Endothelial cell of umbilical vein (primary cell): ENCODE data around the gene ANKFN1. TPM values are rescaled to one million over a fixed set of nuclear protein-coding genes. Genes with fewer than 3 reads are reported as not detected.

Source experiments
- BruUV-seq: library from RNA; stranded (reverse); fragments of 400-500 nt; replicated peaks from 2 replicates; lab custom pipeline; 2021; lab: Mats Ljungman, UMichigan
- CTCF ChIA-PET: fragments of 300-600, 350-600 bp; sonication (Branson Sonifier 250); formaldehyde crosslinking; loops from one replicate; lab custom pipeline; 2021; ENCODE audit warnings: antibody characterized with exemption, inconsistent platforms; lab: Charles Lee
- POLR2A ChIA-PET: fragments of 300-600, 350-600 bp; sonication (Branson Sonifier 250); formaldehyde crosslinking; loops from one replicate; lab custom pipeline; 2021; ENCODE audit warnings: antibody characterized with exemption, inconsistent platforms; lab: Charles Lee
- DNase-seq: peaks from one replicate; pipeline ENCODE4 v3.0.0-alpha.2; 2011; ENCODE audit warnings: low read depth, low spot score
- FAIRE-seq: peaks from 2 replicates; lab custom pipeline; 2011; peaks lifted over from hg19 to GRCh38; lab: Jason Lieb, UNC
- H2AFZ ChIP-seq: 2 replicates; pipeline ENCODE4 v1.6.0; 2012; ENCODE audit warnings: low read depth, low read length, control low read depth, inconsistent platforms
- H3K27ac ChIP-seq: 2 replicates; pipeline ENCODE4 v1.5.1; 2011; ENCODE audit warnings: low read depth, mild to moderate bottlenecking, control low read depth, low read length, moderate library complexity; ENCODE audit not compliant: insufficient read depth
- H3K27me3 ChIP-seq, 2 experiments: 2 replicates each; pipeline versions ENCODE4 v1.6.0 to v1.6.1; 2011; ENCODE audit warnings: low read length in 2 of 2, mixed read lengths in 1 of 2; ENCODE audit not compliant: control insufficient read depth in 2 of 2, insufficient read depth in 2 of 2
- H3K36me3 ChIP-seq, 2 experiments: 2 replicates in 1 of 2; 3 replicates in 1 of 2; pipeline ENCODE4 v1.5.1; 2011; ENCODE audit warnings: low read length in 2 of 2, mild to moderate bottlenecking in 1 of 2, moderate library complexity in 1 of 2; ENCODE audit not compliant: control insufficient read depth in 2 of 2, insufficient read depth in 2 of 2; ENCODE audit errors: extremely low read depth in 1 of 2
- H3K4me1 ChIP-seq: 3 replicates; pipeline ENCODE4 v1.5.1; 2011; ENCODE audit warnings: mild to moderate bottlenecking, low read length; ENCODE audit not compliant: control insufficient read depth, insufficient read depth; ENCODE audit errors: extremely low read depth
- H3K4me2 ChIP-seq: 2 replicates; pipeline ENCODE4 v1.6.1; 2011; ENCODE audit warnings: low read length, control low read depth, mixed read lengths; ENCODE audit not compliant: insufficient read depth
- H3K4me3 ChIP-seq, 3 experiments: fragments of 200-600 bp in 1 of 3; sonication (generic), shearing (Covaris generic) in 1 of 3; replicated peaks in 1 of 3; 2 replicates each; pipeline ENCODE4 v1.5.1; 2011 to 2016; ENCODE audit warnings: control low read depth in 3 of 3, low read length in 3 of 3, mild to moderate bottlenecking in 2 of 3, inconsistent platforms in 1 of 3, low read depth in 1 of 3, moderate library complexity in 1 of 3; ENCODE audit not compliant: insufficient read depth in 1 of 3
- H3K79me2 ChIP-seq: 2 replicates; pipeline ENCODE4 v1.6.0; 2012; ENCODE audit warnings: low read length, inconsistent platforms; ENCODE audit not compliant: control insufficient read depth, insufficient read depth
- H3K9ac ChIP-seq: replicated peaks from 2 replicates; pipeline ENCODE3; 2011; ENCODE audit warnings: low read length, control low read depth; ENCODE audit not compliant: insufficient read depth; ENCODE audit errors: extremely low read depth
- H3K9me1 ChIP-seq: replicated peaks from 3 replicates; pipeline ENCODE4 v1.6.0; 2011; ENCODE audit warnings: mild to moderate bottlenecking, low read length; ENCODE audit not compliant: control insufficient read depth, insufficient read depth; ENCODE audit errors: extremely low read depth
- H3K9me3 ChIP-seq: replicated peaks from 2 replicates; pipeline ENCODE4 v1.5.1; 2012; ENCODE audit warnings: low read length, inconsistent platforms; ENCODE audit not compliant: control insufficient read depth, insufficient read depth
- H4K20me1 ChIP-seq: replicated peaks from 2 replicates; pipeline ENCODE3; 2011; ENCODE audit warnings: mild to moderate bottlenecking, low read length; ENCODE audit not compliant: control insufficient read depth, insufficient read depth; ENCODE audit errors: extremely low read depth
- CTCF ChIP-seq, 2 donors: IDR thresholded peaks; 1 replicate in 1 of 2; 2 replicates in 1 of 2; pipeline ENCODE4 v1.5.1; 2011; ENCODE audit warnings: low read length in 2 of 2, mild to moderate bottlenecking in 2 of 2, moderate library complexity in 2 of 2, control low read depth in 1 of 2, inconsistent platforms in 1 of 2, low read depth in 1 of 2; ENCODE audit not compliant: insufficient read depth in 1 of 2; ENCODE audit errors: extremely low read depth in 1 of 2
- FOS ChIP-seq: IDR thresholded peaks from 2 replicates; pipeline ENCODE4 v1.6.1; 2011; ENCODE audit warnings: mild to moderate bottlenecking, low read length, moderate library complexity, borderline replicate concordance; ENCODE audit not compliant: insufficient read depth
- GATA2 ChIP-seq: IDR thresholded peaks from 2 replicates; pipeline ENCODE4 v1.7.0; 2011; ENCODE audit warnings: low read depth, mild to moderate bottlenecking, moderate library complexity, mixed read lengths, low read length; ENCODE audit not compliant: insufficient read length, insufficient read depth
- JUN ChIP-seq: IDR thresholded peaks from 2 replicates; pipeline ENCODE4 v1.6.1; 2011; ENCODE audit warnings: borderline replicate concordance, low read depth; ENCODE audit not compliant: insufficient read length, insufficient read depth
- MYC ChIP-seq: IDR thresholded peaks from one replicate; pipeline ENCODE4 v1.6.1; 2011; ENCODE audit warnings: mild to moderate bottlenecking, low read depth, low read length
- POLR2A ChIP-seq: IDR thresholded peaks from 2 replicates; pipeline ENCODE4 v1.6.1; 2012; ENCODE audit warnings: low read depth, mild to moderate bottlenecking, control low read depth, low read length
- dilution Hi-C: fragments of 300-500 bp; cut with MboI; formaldehyde crosslinking; loops from one replicate; pipeline ENCODE4 v1.15.0; 2019; ENCODE audit warnings: low sequenced_read_pairs; ENCODE audit not compliant: extremely low pct_ligation_motif_present
- intact Hi-C: fragments of 100-400 bp; cut with micrococcal nuclease; formaldehyde crosslinking; loops from one replicate; pipeline ENCODE4 v1.10.0; 2022
- polyA plus RNA-seq, 4 experiments: library from polyadenylated mRNA; depleted of rRNA in 3 of 4; stranded (reverse) in 3 of 4; unstranded in 1 of 4; fragments of >200 nt; gene quantifications; 2 replicates each; pipeline versions ENCODE4 v1.2.1 to v1.2.3, GENCODE V29; 2011 to 2012; ENCODE audit warnings: missing spikeins in 1 of 4
- total RNA-seq: library from RNA; stranded (reverse); gene quantifications from 2 replicates; pipeline ENCODE4 v1.2.3, GENCODE V29; 2021
- TF ChIP-seq, protein P1 (sequence below): IDR thresholded peaks from 2 replicates; pipeline ENCODE4 v1.6.1; 2011; ENCODE audit not compliant: insufficient read depth, insufficient read length

Gene ANKFN1
- total and polyA plus RNA-seq, 2 donors (not counting 3 experiments of a cell fraction or from before 2014, with no cell fraction given): 0.15 TPM; not detected in 1

DNA sequence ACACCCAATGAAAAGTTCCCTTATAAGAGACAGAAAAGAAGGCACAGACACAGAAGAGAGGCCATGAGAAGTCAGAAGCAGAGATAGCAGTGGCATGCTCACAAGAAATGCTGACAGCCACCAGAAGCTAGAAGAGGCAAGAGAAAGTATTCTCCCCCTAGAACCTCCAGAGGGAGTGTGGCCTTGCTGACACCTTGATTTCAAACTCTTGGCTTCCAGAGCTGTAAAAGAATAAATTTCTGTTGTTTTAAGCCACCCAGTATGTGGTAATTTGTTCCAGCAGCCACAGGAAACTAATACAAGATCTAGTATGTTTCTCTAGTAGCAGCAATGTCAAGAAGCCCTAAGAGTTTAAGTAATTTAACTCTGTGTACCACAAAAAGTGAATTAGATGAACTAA is 353.1 kb downstream of the ANKFN1 start:
- Histone ChIP-seq H4K20me1 (no peaks in the 10 kb centered on the region), H3K4me3 (no peak overlapping the region), H3K9me3 (no peaks in the 10 kb centered on the region), H3K4me1 (no peaks in the 10 kb centered on the region), H3K4me2 (no peak overlapping the region), H3K9ac (no peak overlapping the region), H3K79me2 (no peaks in the 10 kb centered on the region), H3K36me3 (no peaks in the 10 kb centered on the region), H3K27me3 (peaks cover 2 to 4% of the 10 kb centered on the region in 2 experiments), H3K27ac (no peak overlapping the region), H3K9me1 (no peaks in the 10 kb centered on the region), H2AFZ (no peak overlapping the region)
- BruUV-seq: no TSS peak
- POLR2A ChIA-PET: no interaction called here
- dilution Hi-C loops (no loop called here), intact Hi-C loops (no loop called here)
- CTCF ChIA-PET: interaction anchor here (1.1 to 3.2 kb wide), 2 partner anchors 210 to 274 kb away, joined by 3 to 13 read pairs; no protein-coding TSS in a partner anchor
- FAIRE-seq (no peak), DNase-seq (no peak)
- TF ChIP-seq JUN (no peak), POLR2A (no peak), CTCF (IDR thresholded peaks at IDR 0.05; ENCODE audit: extremely low read depth in 1 of 2, insufficient read depth in 1 of 2, low read depth in 1 of 2, low read length in 2 of 2) (no peak), FOS (no peak), MYC (no peak), GATA2 (no peak)
- TF ChIP-seq, protein P1, sequence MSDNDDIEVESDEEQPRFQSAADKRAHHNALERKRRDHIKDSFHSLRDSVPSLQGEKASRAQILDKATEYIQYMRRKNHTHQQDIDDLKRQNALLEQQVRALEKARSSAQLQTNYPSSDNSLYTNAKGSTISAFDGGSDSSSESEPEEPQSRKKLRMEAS: no peak
